H9 (cell line): Measurements from ENCODE around the gene TDRD7. TPM values are rescaled to one million over a fixed set of nuclear protein-coding genes. Genes with fewer than 3 reads are reported as not detected.

Experiments used
- DNase-seq: peaks from one replicate; pipeline ENCODE4 v3.0.0-alpha.2; 2017
- H2AFZ ChIP-seq: one replicate; pipeline ENCODE4 v1.6.1; 2013; ENCODE audit warnings: mild to moderate bottlenecking, low read length, control low read depth, moderate library complexity
- H2AK5ac ChIP-seq: 2 replicates; pipeline ENCODE4 v1.6.1; 2013; ENCODE audit warnings: low read length, control low read depth, mixed read lengths; ENCODE audit not compliant: insufficient read length
- H2BK120ac ChIP-seq: one replicate; pipeline ENCODE4 v1.6.1; 2013; ENCODE audit warnings: low read depth, mild to moderate bottlenecking, low read length, control low read depth, inconsistent platforms; ENCODE audit not compliant: poor library complexity, severe bottlenecking
- H2BK12ac ChIP-seq: 2 replicates; pipeline ENCODE4 v1.6.1; 2013; ENCODE audit warnings: low read length, control low read depth, mixed read lengths, low read depth; ENCODE audit not compliant: insufficient read length
- H2BK15ac ChIP-seq: 2 replicates; pipeline ENCODE4 v1.6.1; 2013; ENCODE audit warnings: low read depth, low read length, control low read depth
- H2BK20ac ChIP-seq: one replicate; pipeline ENCODE4 v1.6.1; 2013; ENCODE audit warnings: low read depth, mild to moderate bottlenecking, low read length, control low read depth, inconsistent platforms; ENCODE audit not compliant: poor library complexity, severe bottlenecking
- H2BK5ac ChIP-seq: 2 replicates; pipeline ENCODE4 v1.6.1; 2013; ENCODE audit warnings: low read length, control low read depth, mixed read lengths; ENCODE audit not compliant: insufficient read length
- H3K14ac ChIP-seq: 2 replicates; pipeline ENCODE4 v1.6.1; 2013; ENCODE audit warnings: low read length, control low read depth; ENCODE audit not compliant: insufficient read depth
- H3K18ac ChIP-seq: 2 replicates; pipeline ENCODE4 v1.6.1; 2013; ENCODE audit warnings: low read depth, mild to moderate bottlenecking, mixed read lengths, low read length, control low read depth; ENCODE audit not compliant: insufficient read length
- H3K23ac ChIP-seq: 2 replicates; pipeline ENCODE4 v1.6.1; 2013; ENCODE audit warnings: low read length, control low read depth, mixed read lengths, low read depth; ENCODE audit not compliant: insufficient read length
- H3K23me2 ChIP-seq: 2 replicates; pipeline ENCODE4 v1.6.1; 2013; ENCODE audit warnings: low read depth, mild to moderate bottlenecking, mixed read lengths, low read length, control low read depth; ENCODE audit not compliant: insufficient read length, poor library complexity, severe bottlenecking
- H3K27ac ChIP-seq: 2 replicates; pipeline ENCODE4 v1.5.1; 2013; ENCODE audit warnings: low read length, control low read depth, mixed read lengths, low read depth; ENCODE audit not compliant: insufficient read length
- H3K27me3 ChIP-seq: 2 replicates; pipeline ENCODE4 v1.6.1; 2013; ENCODE audit warnings: low read length, control low read depth, inconsistent platforms; ENCODE audit not compliant: insufficient read depth
- H3K4ac ChIP-seq: 2 replicates; pipeline ENCODE4 v1.6.1; 2013; ENCODE audit warnings: low read depth, mild to moderate bottlenecking, control low read depth, inconsistent platforms, low read length, moderate library complexity
- H3K4me1 ChIP-seq: 2 replicates; pipeline ENCODE4 v1.6.1; 2013; ENCODE audit warnings: low read length, control low read depth, inconsistent platforms; ENCODE audit not compliant: insufficient read depth
- H3K4me2 ChIP-seq: 2 replicates; pipeline ENCODE4 v1.6.1; 2013; ENCODE audit warnings: low read length, control low read depth, mixed read lengths; ENCODE audit not compliant: insufficient read length, insufficient read depth
- H3K56ac ChIP-seq: 2 replicates; pipeline ENCODE4 v1.6.1; 2013; ENCODE audit warnings: low read depth, mild to moderate bottlenecking, mixed read lengths, low read length, control low read depth; ENCODE audit not compliant: insufficient read length
- H3K79me1 ChIP-seq: 2 replicates; pipeline ENCODE4 v1.6.1; 2013; ENCODE audit warnings: low read depth, mild to moderate bottlenecking, moderate library complexity, low read length, control low read depth, inconsistent platforms; ENCODE audit not compliant: insufficient read depth, poor library complexity, severe bottlenecking
- H3K79me2 ChIP-seq: 2 replicates; pipeline ENCODE4 v1.6.1; 2013; ENCODE audit warnings: low read length, control low read depth, inconsistent platforms; ENCODE audit not compliant: insufficient read depth
- H3K9ac ChIP-seq: 2 replicates; pipeline ENCODE4 v1.6.1; 2013; ENCODE audit warnings: low read length, control low read depth, mixed read lengths; ENCODE audit not compliant: insufficient read length; ENCODE audit errors: extremely low read depth
- H3K9me3 ChIP-seq: one replicate; pipeline ENCODE4 v1.6.1; 2013; ENCODE audit warnings: low read depth, low read length, inconsistent platforms; ENCODE audit not compliant: control insufficient read depth
- H3T11ph ChIP-seq: one replicate; pipeline ENCODE4 v1.6.1; 2013; ENCODE audit warnings: mild to moderate bottlenecking, low read length, control low read depth, inconsistent platforms
- H4K20me1 ChIP-seq: one replicate; pipeline ENCODE4 v1.6.1; 2013; ENCODE audit not compliant: control insufficient read depth, insufficient read length, insufficient read depth
- H4K5ac ChIP-seq: 2 replicates; pipeline ENCODE4 v1.6.1; 2013; ENCODE audit warnings: low read depth, mild to moderate bottlenecking, mixed read lengths, low read length, control low read depth; ENCODE audit not compliant: insufficient read length
- H4K8ac ChIP-seq: replicated peaks from 2 replicates; pipeline ENCODE4 v1.6.1; 2013; ENCODE audit warnings: low read length, control low read depth, mixed read lengths, low read depth; ENCODE audit not compliant: insufficient read length
- H4K91ac ChIP-seq: 2 replicates; pipeline ENCODE4 v1.6.1; 2013; ENCODE audit warnings: low read depth, mild to moderate bottlenecking, moderate library complexity, mixed read lengths, low read length, control low read depth; ENCODE audit not compliant: insufficient read length
- H3K27ac Mint-ChIP-seq, 3 experiments: 2 replicates in 2 of 3; 3 replicates in 1 of 3; pipeline ENCODE4 v1.8.0; 2020 to 2021; ENCODE audit warnings: mixed read lengths in 3 of 3, mild to moderate bottlenecking in 1 of 3, moderate library complexity in 1 of 3
- H3K27me3 Mint-ChIP-seq: 2 replicates; pipeline ENCODE4 v1.8.0; 2021; ENCODE audit warnings: low read depth, mild to moderate bottlenecking, moderate library complexity, mixed read lengths
- H3K36me3 Mint-ChIP-seq, 3 experiments: 2 replicates in 2 of 3; 3 replicates in 1 of 3; pipeline ENCODE4 v1.8.0; 2020 to 2021; ENCODE audit warnings: low read depth in 3 of 3, mixed read lengths in 3 of 3; ENCODE audit not compliant: insufficient read depth in 1 of 3
- H3K4me1 Mint-ChIP-seq, 2 experiments: 2 replicates each; pipeline ENCODE4 v1.8.0; 2020; ENCODE audit warnings: mixed read lengths in 2 of 2
- H3K4me3 Mint-ChIP-seq, 2 experiments: 2 replicates in 1 of 2; 3 replicates in 1 of 2; pipeline ENCODE4 v1.8.0; 2020 to 2021; ENCODE audit warnings: mild to moderate bottlenecking in 2 of 2, mixed read lengths in 2 of 2, moderate library complexity in 1 of 2
- H3K9me3 Mint-ChIP-seq, 2 experiments: 2 replicates in 1 of 2; 3 replicates in 1 of 2; pipeline ENCODE4 v1.8.0; 2020; ENCODE audit warnings: mild to moderate bottlenecking in 2 of 2, mixed read lengths in 2 of 2, moderate library complexity in 1 of 2
- WGBS: extraction: QIAGEN DNeasy Blood & Tissue Kit; methylation state at CpG from one replicate; pipeline ENCODE4 v1.1.7; 2013; ENCODE audit warnings: missing lambda C conversion rate, low lambda C conversion rate, mixed read lengths; ENCODE audit not compliant: insufficient read length; ENCODE audit errors: extremely low coverage; 5-methylcytosine and 5-hydroxymethylcytosine counted together
- long read RNA-seq: library from polyadenylated mRNA; unstranded; transcript quantifications from one replicate; pipeline ENCODE4 v2.0.0, GENCODE V29; 2020
- total RNA-seq: library from RNA; stranded (reverse); gene quantifications from 2 replicates; pipeline ENCODE4 v1.2.1, GENCODE V29; 2021
- TF ChIP-seq, protein P1 (sequence below): fragments of 200-600 bp; sonication (generic); conservative IDR thresholded peaks from 3 replicates; pipeline ENCODE4 v1.8.0; 2021; ENCODE audit warnings: antibody characterized with exemption, mild to moderate bottlenecking

The TDRD7 gene, protein sequence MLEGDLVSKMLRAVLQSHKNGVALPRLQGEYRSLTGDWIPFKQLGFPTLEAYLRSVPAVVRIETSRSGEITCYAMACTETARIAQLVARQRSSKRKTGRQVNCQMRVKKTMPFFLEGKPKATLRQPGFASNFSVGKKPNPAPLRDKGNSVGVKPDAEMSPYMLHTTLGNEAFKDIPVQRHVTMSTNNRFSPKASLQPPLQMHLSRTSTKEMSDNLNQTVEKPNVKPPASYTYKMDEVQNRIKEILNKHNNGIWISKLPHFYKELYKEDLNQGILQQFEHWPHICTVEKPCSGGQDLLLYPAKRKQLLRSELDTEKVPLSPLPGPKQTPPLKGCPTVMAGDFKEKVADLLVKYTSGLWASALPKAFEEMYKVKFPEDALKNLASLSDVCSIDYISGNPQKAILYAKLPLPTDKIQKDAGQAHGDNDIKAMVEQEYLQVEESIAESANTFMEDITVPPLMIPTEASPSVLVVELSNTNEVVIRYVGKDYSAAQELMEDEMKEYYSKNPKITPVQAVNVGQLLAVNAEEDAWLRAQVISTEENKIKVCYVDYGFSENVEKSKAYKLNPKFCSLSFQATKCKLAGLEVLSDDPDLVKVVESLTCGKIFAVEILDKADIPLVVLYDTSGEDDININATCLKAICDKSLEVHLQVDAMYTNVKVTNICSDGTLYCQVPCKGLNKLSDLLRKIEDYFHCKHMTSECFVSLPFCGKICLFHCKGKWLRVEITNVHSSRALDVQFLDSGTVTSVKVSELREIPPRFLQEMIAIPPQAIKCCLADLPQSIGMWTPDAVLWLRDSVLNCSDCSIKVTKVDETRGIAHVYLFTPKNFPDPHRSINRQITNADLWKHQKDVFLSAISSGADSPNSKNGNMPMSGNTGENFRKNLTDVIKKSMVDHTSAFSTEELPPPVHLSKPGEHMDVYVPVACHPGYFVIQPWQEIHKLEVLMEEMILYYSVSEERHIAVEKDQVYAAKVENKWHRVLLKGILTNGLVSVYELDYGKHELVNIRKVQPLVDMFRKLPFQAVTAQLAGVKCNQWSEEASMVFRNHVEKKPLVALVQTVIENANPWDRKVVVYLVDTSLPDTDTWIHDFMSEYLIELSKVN
- total RNA-seq: 4.2 and 5.1 TPM in 2 replicates
- long read RNA-seq, transcript TDRD7-201 (17 exons, 3,834 nt): major isoform, 5 of 9 reads
- long read RNA-seq, partial matches to known transcripts: 2 of 9 reads
- long read RNA-seq, other reads (novel, unspliced or antisense): 2 of 9 reads

DNA sequence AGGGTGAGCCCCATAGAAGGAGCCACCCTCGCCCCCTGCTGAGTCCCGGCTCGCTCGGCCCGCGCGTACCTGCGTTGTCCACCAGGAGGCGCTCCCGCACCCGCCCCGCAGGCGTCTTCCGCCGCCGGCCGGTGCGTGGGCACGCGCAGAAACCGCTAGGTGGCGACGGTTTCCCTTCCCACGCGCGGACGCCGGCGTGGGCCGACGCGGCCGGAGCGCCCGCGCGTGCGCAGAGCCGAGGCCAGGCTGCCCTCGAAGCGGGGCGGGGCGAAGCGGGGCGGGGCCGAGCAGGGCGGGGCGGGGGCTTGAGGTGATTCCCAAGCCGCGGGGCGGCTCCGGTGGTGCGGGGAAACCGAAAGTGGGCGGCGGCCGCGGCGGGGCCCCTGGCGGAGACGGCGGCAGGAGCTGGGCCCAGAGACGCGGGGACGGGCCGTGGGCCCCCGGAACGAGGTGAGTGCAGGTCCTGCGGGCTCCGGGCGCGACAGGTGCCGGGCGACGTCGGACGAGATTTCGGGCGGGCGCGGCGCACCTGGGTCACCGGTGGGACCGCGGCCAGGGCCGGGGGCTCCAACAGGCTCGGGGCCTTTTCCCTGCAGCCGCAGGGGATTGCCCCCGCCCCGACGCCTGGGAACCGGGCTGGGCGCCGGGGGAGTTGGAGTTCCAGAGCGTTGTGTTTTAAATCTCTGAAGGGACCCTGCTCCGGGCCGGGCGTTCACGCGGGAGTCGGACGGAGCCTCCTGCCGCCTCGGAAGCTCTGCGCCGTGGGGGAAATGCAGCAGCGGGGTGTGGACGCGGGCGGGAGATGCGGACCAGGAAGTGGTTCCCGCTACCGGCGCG, at the start of gene TDRD7:
TDRD7 (plus strand) TSS at position 308 of the 837 bp plus-strand sequence. CDS start 16,370 bp downstream, outside the sequence.
- DNase-seq: peak; percentile 71
- no peaks in the 10 kb centered on the region for H3K79me2 ChIP-seq
- peaks cover 3% of the 10 kb centered on the region in 2 experiments; a peak in 3 of 5 replicates for H3K9me3 Mint-ChIP-seq
- H3K27me3 Mint-ChIP-seq: peaks cover 35% of the 10 kb centered on the region
- no peak within 1 kb of the TSS for H2BK20ac ChIP-seq
- no peak within 1 kb of the TSS for H2BK5ac ChIP-seq
- H2AFZ ChIP-seq: no peak within 1 kb of the TSS
- no peak within 1 kb of the TSS for H4K8ac ChIP-seq
- H3K23ac ChIP-seq: no peak within 1 kb of the TSS
- no peaks in the 10 kb centered on the region for H3K23me2 ChIP-seq
- H3K4me2 ChIP-seq: peak within 1 kb of the TSS; percentile 42
- H4K5ac ChIP-seq: no peak within 1 kb of the TSS
- no peaks in the 10 kb centered on the region for H3K4me1 ChIP-seq
- no peak within 1 kb of the TSS for H3K27ac Mint-ChIP-seq
- no peak within 1 kb of the TSS for H3K27ac ChIP-seq
- H3K36me3 Mint-ChIP-seq: no peaks in the 10 kb centered on the region; a peak in 1 of 7 replicates
- no peak within 1 kb of the TSS for H2BK120ac ChIP-seq
- no peak within 1 kb of the TSS for H2BK15ac ChIP-seq
- H2BK12ac ChIP-seq: no peak within 1 kb of the TSS
- no CpG with 5 or more reads among the region's 115 CpGs for WGBS
- no peak within 1 kb of the TSS for H3K56ac ChIP-seq
- H3K9me3 ChIP-seq: no peaks in the 10 kb centered on the region
- H4K20me1 ChIP-seq: no peaks in the 10 kb centered on the region
- peak within 1 kb of the TSS; percentile 78 to 86 for H3K4me3 Mint-ChIP-seq
- no peak within 1 kb of the TSS for H3K18ac ChIP-seq
- H3K14ac ChIP-seq: no peak within 1 kb of the TSS; the same call in 1 of the 2 replicates
- no peaks in the 10 kb centered on the region; the same call in 1 of the 2 replicates for H3K27me3 ChIP-seq
- no peak within 1 kb of the TSS for H2AK5ac ChIP-seq
- H3K4ac ChIP-seq: no peak within 1 kb of the TSS
- H3K9ac ChIP-seq: no peak within 1 kb of the TSS
- TF ChIP-seq, protein P1, sequence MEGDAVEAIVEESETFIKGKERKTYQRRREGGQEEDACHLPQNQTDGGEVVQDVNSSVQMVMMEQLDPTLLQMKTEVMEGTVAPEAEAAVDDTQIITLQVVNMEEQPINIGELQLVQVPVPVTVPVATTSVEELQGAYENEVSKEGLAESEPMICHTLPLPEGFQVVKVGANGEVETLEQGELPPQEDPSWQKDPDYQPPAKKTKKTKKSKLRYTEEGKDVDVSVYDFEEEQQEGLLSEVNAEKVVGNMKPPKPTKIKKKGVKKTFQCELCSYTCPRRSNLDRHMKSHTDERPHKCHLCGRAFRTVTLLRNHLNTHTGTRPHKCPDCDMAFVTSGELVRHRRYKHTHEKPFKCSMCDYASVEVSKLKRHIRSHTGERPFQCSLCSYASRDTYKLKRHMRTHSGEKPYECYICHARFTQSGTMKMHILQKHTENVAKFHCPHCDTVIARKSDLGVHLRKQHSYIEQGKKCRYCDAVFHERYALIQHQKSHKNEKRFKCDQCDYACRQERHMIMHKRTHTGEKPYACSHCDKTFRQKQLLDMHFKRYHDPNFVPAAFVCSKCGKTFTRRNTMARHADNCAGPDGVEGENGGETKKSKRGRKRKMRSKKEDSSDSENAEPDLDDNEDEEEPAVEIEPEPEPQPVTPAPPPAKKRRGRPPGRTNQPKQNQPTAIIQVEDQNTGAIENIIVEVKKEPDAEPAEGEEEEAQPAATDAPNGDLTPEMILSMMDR: peak; percentile 99
- H4K91ac ChIP-seq: no peak within 1 kb of the TSS
- no peaks in the 10 kb centered on the region for H3K79me1 ChIP-seq
- peaks cover 13 to 15% of the 10 kb centered on the region in 2 experiments for H3K4me1 Mint-ChIP-seq
- no peak within 1 kb of the TSS for H3T11ph ChIP-seq
